ENCODE measurements around the gene SUSD6. TPM values are rescaled to one million over a fixed set of nuclear protein-coding genes. Genes with fewer than 3 reads are reported as not detected.
"Not testable (repeated sequence)": the region's sequence is repeated elsewhere in the genome, so short reads cannot be mapped to it uniquely, and the experiment has no call there.

Gene SUSD6
- total RNA-seq, 1 experiment from 2014 or later, result 2.1 TPM

GRCh38 chr14:69636718-69637480 is 25.5 kb downstream of the SUSD6 start:
- in situ Hi-C loops (cut with HindIII; ENCODE audit: low pct_unique_long_range_greater_than_20kb, low sequenced_read_pairs), result no loop called here
- no peak for DNase-seq (ENCODE audit: low read depth)

- in situ Hi-C loops (cut with HindIII; ENCODE audit: low pct_unique_long_range_greater_than_20kb, low sequenced_read_pairs), result no loop called here
Observed at GRCh38 chr14:69637503-69638031, 26.2 kb downstream of the SUSD6 start.

GRCh38 chr14:69640931-69641330 is 29.5 kb downstream of the SUSD6 start:
- in situ Hi-C loops (cut with HindIII; ENCODE audit: low pct_unique_long_range_greater_than_20kb, low sequenced_read_pairs), result no loop called here
- DNase-seq (ENCODE audit: low read depth), result no peak

More at GRCh38 chr14:69637503-69638031, 26.2 kb downstream of the SUSD6 start:
- DNase-seq (ENCODE audit: low read depth), result no peak

- DNase-seq (ENCODE audit: low read depth); in situ Hi-C loops (cut with HindIII; ENCODE audit: low pct_unique_long_range_greater_than_20kb, low sequenced_read_pairs): not testable (repeated sequence)
Observed at GRCh38 chr14:69642212-69642793, 30.9 kb downstream of the SUSD6 start.

- peak; percentile 74 for DNase-seq (ENCODE audit: low read depth)
Observed at GRCh38 chr14:69643430-69644200, 32.2 kb downstream of the SUSD6 start.

GRCh38 chr14:69644814-69645213 is 33.4 kb downstream of the SUSD6 start:
- in situ Hi-C loops (cut with HindIII; ENCODE audit: low pct_unique_long_range_greater_than_20kb, low sequenced_read_pairs), result no loop called here
- DNase-seq (ENCODE audit: low read depth), result no peak

More at GRCh38 chr14:69643430-69644200, 32.2 kb downstream of the SUSD6 start:
- in situ Hi-C loops (cut with HindIII; ENCODE audit: low pct_unique_long_range_greater_than_20kb, low sequenced_read_pairs), result no loop called here

- in situ Hi-C loops (cut with HindIII; ENCODE audit: low pct_unique_long_range_greater_than_20kb, low sequenced_read_pairs), result no loop called here
- no peak for DNase-seq (ENCODE audit: low read depth)
Observed at GRCh38 chr14:69647213-69647612, 35.8 kb downstream of the SUSD6 start.

- in situ Hi-C loops (cut with HindIII; ENCODE audit: low pct_unique_long_range_greater_than_20kb, low sequenced_read_pairs); DNase-seq (ENCODE audit: low read depth): not testable (repeated sequence)
Observed at GRCh38 chr14:69647642-69648041, 36.2 kb downstream of the SUSD6 start.

GRCh38 chr14:69648480-69649451 is 37.4 kb downstream of the SUSD6 start:
- in situ Hi-C loops (cut with HindIII; ENCODE audit: low pct_unique_long_range_greater_than_20kb, low sequenced_read_pairs), result no loop called here
- no peak for DNase-seq (ENCODE audit: low read depth)

GRCh38 chr14:69650948-69651369 is 39.6 kb downstream of the SUSD6 start:
- in situ Hi-C loops (cut with HindIII; ENCODE audit: low pct_unique_long_range_greater_than_20kb, low sequenced_read_pairs), result no loop called here

GRCh38 chr14:69651664-69652063 is 40.3 kb downstream of the SUSD6 start:
- in situ Hi-C loops (cut with HindIII; ENCODE audit: low pct_unique_long_range_greater_than_20kb, low sequenced_read_pairs), result no loop called here
- DNase-seq (ENCODE audit: low read depth), result no peak

More at GRCh38 chr14:69650948-69651369, 39.6 kb downstream of the SUSD6 start:
- no peak for DNase-seq (ENCODE audit: low read depth)

- in situ Hi-C loops (cut with HindIII; ENCODE audit: low pct_unique_long_range_greater_than_20kb, low sequenced_read_pairs), result no loop called here
- DNase-seq (ENCODE audit: low read depth), result no peak
Observed at GRCh38 chr14:69652942-69653684, 41.7 kb downstream of the SUSD6 start.

GRCh38 chr14:69654116-69654515 is 42.7 kb downstream of the SUSD6 start:
- in situ Hi-C loops (cut with HindIII; ENCODE audit: low pct_unique_long_range_greater_than_20kb, low sequenced_read_pairs), result no loop called here
- no peak for DNase-seq (ENCODE audit: low read depth)

- no peak for DNase-seq (ENCODE audit: low read depth)
- in situ Hi-C loops (cut with HindIII; ENCODE audit: low pct_unique_long_range_greater_than_20kb, low sequenced_read_pairs), result no loop called here
Observed at GRCh38 chr14:69657950-69658355, 46.6 kb downstream of the SUSD6 start.

GRCh38 chr14:69658664-69659261 is 47.4 kb downstream of the SUSD6 start:
- in situ Hi-C loops (cut with HindIII; ENCODE audit: low pct_unique_long_range_greater_than_20kb, low sequenced_read_pairs), result no loop called here
- no peak for DNase-seq (ENCODE audit: low read depth)

GRCh38 chr14:69660344-69661193 is 49.2 kb downstream of the SUSD6 start:
- in situ Hi-C loops (cut with HindIII; ENCODE audit: low pct_unique_long_range_greater_than_20kb, low sequenced_read_pairs), result no loop called here
- no peak for DNase-seq (ENCODE audit: low read depth)
